ENCODE data around the gene AQP6. TPM values are rescaled to one million over a fixed set of nuclear protein-coding genes. Genes with fewer than 3 reads are reported as not detected.

The AQP6 gene
- total and polyA plus RNA-seq, 2 donors (not counting 3 experiments of a cell fraction or from before 2014, with no cell fraction given), result 0.04 TPM; not detected in 1

DNA sequence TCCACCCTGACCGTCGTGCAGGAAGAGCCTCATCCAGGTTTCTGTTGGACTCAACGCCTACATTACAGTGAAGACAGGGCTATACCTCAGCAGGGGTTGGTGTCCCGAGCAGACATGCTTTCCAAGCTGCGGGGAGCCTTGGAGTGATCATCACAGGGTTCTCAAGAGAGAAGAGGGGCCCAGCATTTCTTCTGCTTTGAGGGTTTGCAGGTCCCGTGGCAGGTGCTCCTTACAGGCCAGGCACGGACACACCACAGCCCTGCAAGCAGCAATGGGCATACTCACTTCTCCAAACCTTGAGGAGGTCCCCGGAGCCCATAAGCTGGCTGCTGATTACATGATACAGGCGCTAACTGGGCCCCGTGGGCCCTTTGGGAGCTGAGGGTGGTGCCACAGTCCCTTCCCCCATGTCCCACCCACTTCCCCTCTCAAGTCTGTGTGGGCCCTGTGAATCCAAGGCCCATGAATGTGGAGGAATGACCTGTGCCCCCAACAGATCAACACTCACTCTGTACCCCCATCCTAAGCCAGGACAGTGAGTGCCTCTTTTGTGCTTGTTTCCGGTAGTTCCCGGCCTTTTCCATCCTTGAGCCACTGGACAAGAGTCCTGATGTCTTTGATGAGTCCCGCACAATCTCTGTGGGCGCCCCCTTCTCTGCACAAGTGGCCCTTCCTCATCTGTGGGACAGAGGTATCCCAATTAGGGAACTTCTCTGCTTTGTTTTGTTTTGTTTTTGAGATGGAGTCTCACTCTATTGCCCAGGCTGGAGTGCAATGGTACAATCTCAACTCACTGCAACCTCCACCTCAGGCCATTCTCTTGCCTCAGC is 21.1 kb upstream of the AQP6 start:
- Histone ChIP-seq H3K36me3 (ENCODE audit: control insufficient read depth in 2 of 2, extremely low read depth in 1 of 2, insufficient read depth in 2 of 2, low read length in 2 of 2) (no peaks in the 10 kb centered on the region), H3K9me1 (replicated peaks; ENCODE audit: control insufficient read depth, extremely low read depth, insufficient read depth, low read length) (no peaks in the 10 kb centered on the region), H4K20me1 (replicated peaks; ENCODE audit: control insufficient read depth, extremely low read depth, insufficient read depth, low read length) (no peaks in the 10 kb centered on the region), H3K4me3 (replicated peaks in 1 of 3; ENCODE audit: insufficient read depth in 1 of 3, low read depth in 1 of 3, low read length in 3 of 3) (no peak overlapping the region), H3K4me1 (ENCODE audit: control insufficient read depth, extremely low read depth, insufficient read depth, low read length) (no peaks in the 10 kb centered on the region), H3K27ac (ENCODE audit: insufficient read depth, low read depth, low read length) (no peak overlapping the region), H3K4me2 (ENCODE audit: insufficient read depth, low read length) (no peak overlapping the region), H3K9ac (replicated peaks; ENCODE audit: extremely low read depth, insufficient read depth, low read length) (no peak overlapping the region), H3K27me3 (ENCODE audit: control insufficient read depth in 2 of 2, insufficient read depth in 2 of 2, low read length in 2 of 2) (no peaks in the 10 kb centered on the region), H3K79me2 (ENCODE audit: control insufficient read depth, insufficient read depth, low read length) (no peaks in the 10 kb centered on the region), H3K9me3 (replicated peaks; ENCODE audit: control insufficient read depth, insufficient read depth, low read length) (no peaks in the 10 kb centered on the region), H2AFZ (ENCODE audit: low read depth, low read length) (no peak overlapping the region)
- no TSS peak for BruUV-seq (replicated peaks)
- no peak for TF ChIP-seq JUN (IDR thresholded peaks at IDR 0.05; ENCODE audit: borderline replicate concordance, insufficient read depth, insufficient read length, low read depth)
- TF ChIP-seq MYC (IDR thresholded peaks at IDR 0.05; ENCODE audit: low read depth, low read length), result no peak
- TF ChIP-seq EZH2 (IDR thresholded peaks at IDR 0.05; ENCODE audit: borderline replicate concordance, low read depth, low read length, severe bottlenecking), result no peak
- TF ChIP-seq MAX (IDR thresholded peaks at IDR 0.05; ENCODE audit: insufficient read depth, insufficient read length), result no peak
- FAIRE-seq (no peak), DNase-seq (ENCODE audit: low read depth, low spot score) (no peak)
- ChIA-PET POLR2A (no interaction called here), CTCF (no interaction called here)
- intact Hi-C loops (cut with micrococcal nuclease), result no loop called here
- dilution Hi-C loops (cut with MboI; ENCODE audit: extremely low pct_ligation_motif_present, low sequenced_read_pairs), result loop anchor here (25.0 kb wide), 1 partner anchor 111 kb away; the partner anchor contains the start of gene ASIC1

GRCh38 chr12:49952391-49953055 is 20.2 kb upstream of the AQP6 start:
- H3K4me2 ChIP-seq (ENCODE audit: insufficient read depth, low read length), result no peak overlapping the region
- DNase-seq (ENCODE audit: low read depth, low spot score) (no peak), FAIRE-seq (no peak)
- H3K9me1 ChIP-seq (replicated peaks; ENCODE audit: control insufficient read depth, extremely low read depth, insufficient read depth, low read length), result no peaks in the 10 kb centered on the region
- no peaks in the 10 kb centered on the region for H3K36me3 ChIP-seq (ENCODE audit: control insufficient read depth in 2 of 2, extremely low read depth in 1 of 2, insufficient read depth in 2 of 2, low read length in 2 of 2)
- ChIA-PET CTCF (interaction anchor here (1.7 kb wide), 2 partner anchors 14 to 118 kb away, joined by 4 to 8 read pairs; no protein-coding TSS in a partner anchor), POLR2A (no interaction called here)
- dilution Hi-C loops (cut with MboI; ENCODE audit: extremely low pct_ligation_motif_present, low sequenced_read_pairs), result loop anchor here (25.0 kb wide), 1 partner anchor 110 kb away; the partner anchor contains the start of gene ASIC1
- no peak overlapping the region for H3K27ac ChIP-seq (ENCODE audit: insufficient read depth, low read depth, low read length)
- H3K4me3 ChIP-seq (replicated peaks in 1 of 3; ENCODE audit: insufficient read depth in 1 of 3, low read depth in 1 of 3, low read length in 3 of 3), result no peak overlapping the region
- no peaks in the 10 kb centered on the region for H3K27me3 ChIP-seq (ENCODE audit: control insufficient read depth in 2 of 2, insufficient read depth in 2 of 2, low read length in 2 of 2)
- no peak overlapping the region for H2AFZ ChIP-seq (ENCODE audit: low read depth, low read length)
- no peaks in the 10 kb centered on the region for H4K20me1 ChIP-seq (replicated peaks; ENCODE audit: control insufficient read depth, extremely low read depth, insufficient read depth, low read length)
- intact Hi-C loops (cut with micrococcal nuclease), result no loop called here
- H3K79me2 ChIP-seq (ENCODE audit: control insufficient read depth, insufficient read depth, low read length), result no peaks in the 10 kb centered on the region
- no TSS peak for BruUV-seq (replicated peaks)
- TF ChIP-seq POLR2A (IDR thresholded peaks at IDR 0.05; ENCODE audit: low read depth, low read length), result no peak
- no peak for TF ChIP-seq JUN (IDR thresholded peaks at IDR 0.05; ENCODE audit: borderline replicate concordance, insufficient read depth, insufficient read length, low read depth)
- no peak for TF ChIP-seq FOS (IDR thresholded peaks at IDR 0.05; ENCODE audit: borderline replicate concordance, insufficient read depth, low read length)
- TF ChIP-seq, protein P1, sequence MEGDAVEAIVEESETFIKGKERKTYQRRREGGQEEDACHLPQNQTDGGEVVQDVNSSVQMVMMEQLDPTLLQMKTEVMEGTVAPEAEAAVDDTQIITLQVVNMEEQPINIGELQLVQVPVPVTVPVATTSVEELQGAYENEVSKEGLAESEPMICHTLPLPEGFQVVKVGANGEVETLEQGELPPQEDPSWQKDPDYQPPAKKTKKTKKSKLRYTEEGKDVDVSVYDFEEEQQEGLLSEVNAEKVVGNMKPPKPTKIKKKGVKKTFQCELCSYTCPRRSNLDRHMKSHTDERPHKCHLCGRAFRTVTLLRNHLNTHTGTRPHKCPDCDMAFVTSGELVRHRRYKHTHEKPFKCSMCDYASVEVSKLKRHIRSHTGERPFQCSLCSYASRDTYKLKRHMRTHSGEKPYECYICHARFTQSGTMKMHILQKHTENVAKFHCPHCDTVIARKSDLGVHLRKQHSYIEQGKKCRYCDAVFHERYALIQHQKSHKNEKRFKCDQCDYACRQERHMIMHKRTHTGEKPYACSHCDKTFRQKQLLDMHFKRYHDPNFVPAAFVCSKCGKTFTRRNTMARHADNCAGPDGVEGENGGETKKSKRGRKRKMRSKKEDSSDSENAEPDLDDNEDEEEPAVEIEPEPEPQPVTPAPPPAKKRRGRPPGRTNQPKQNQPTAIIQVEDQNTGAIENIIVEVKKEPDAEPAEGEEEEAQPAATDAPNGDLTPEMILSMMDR (IDR thresholded peaks at IDR 0.05; ENCODE audit: extremely low read depth in 1 of 2, insufficient read depth in 1 of 2, low read depth in 1 of 2, low read length in 2 of 2), result no peak
- TF ChIP-seq EZH2 (IDR thresholded peaks at IDR 0.05; ENCODE audit: borderline replicate concordance, low read depth, low read length, severe bottlenecking), result no peak
- no peak for TF ChIP-seq MYC (IDR thresholded peaks at IDR 0.05; ENCODE audit: low read depth, low read length)
- TF ChIP-seq POLR2AphosphoS5 (IDR thresholded peaks at IDR 0.05; ENCODE audit: insufficient read depth, low read depth, low read length), result no peak
- TF ChIP-seq MAX (IDR thresholded peaks at IDR 0.05; ENCODE audit: insufficient read depth, insufficient read length), result no peak
- no peak for TF ChIP-seq GATA2 (IDR thresholded peaks at IDR 0.05; ENCODE audit: insufficient read depth, insufficient read length, low read depth, low read length)
- H3K9me3 ChIP-seq (replicated peaks; ENCODE audit: control insufficient read depth, insufficient read depth, low read length), result no peaks in the 10 kb centered on the region
- H3K4me1 ChIP-seq (ENCODE audit: control insufficient read depth, extremely low read depth, insufficient read depth, low read length), result no peaks in the 10 kb centered on the region
- no peak overlapping the region for H3K9ac ChIP-seq (replicated peaks; ENCODE audit: extremely low read depth, insufficient read depth, low read length)

Measured in endothelial cell of umbilical vein (primary cell).